ENCODE measurements around the gene ZSWIM3. TPM values are rescaled to one million over a fixed set of nuclear protein-coding genes. Genes with fewer than 3 reads are reported as not detected.

The ZSWIM3 gene
- total RNA-seq, 2 donors from 2014 or later = 4.6 to 5.2 TPM

DNA sequence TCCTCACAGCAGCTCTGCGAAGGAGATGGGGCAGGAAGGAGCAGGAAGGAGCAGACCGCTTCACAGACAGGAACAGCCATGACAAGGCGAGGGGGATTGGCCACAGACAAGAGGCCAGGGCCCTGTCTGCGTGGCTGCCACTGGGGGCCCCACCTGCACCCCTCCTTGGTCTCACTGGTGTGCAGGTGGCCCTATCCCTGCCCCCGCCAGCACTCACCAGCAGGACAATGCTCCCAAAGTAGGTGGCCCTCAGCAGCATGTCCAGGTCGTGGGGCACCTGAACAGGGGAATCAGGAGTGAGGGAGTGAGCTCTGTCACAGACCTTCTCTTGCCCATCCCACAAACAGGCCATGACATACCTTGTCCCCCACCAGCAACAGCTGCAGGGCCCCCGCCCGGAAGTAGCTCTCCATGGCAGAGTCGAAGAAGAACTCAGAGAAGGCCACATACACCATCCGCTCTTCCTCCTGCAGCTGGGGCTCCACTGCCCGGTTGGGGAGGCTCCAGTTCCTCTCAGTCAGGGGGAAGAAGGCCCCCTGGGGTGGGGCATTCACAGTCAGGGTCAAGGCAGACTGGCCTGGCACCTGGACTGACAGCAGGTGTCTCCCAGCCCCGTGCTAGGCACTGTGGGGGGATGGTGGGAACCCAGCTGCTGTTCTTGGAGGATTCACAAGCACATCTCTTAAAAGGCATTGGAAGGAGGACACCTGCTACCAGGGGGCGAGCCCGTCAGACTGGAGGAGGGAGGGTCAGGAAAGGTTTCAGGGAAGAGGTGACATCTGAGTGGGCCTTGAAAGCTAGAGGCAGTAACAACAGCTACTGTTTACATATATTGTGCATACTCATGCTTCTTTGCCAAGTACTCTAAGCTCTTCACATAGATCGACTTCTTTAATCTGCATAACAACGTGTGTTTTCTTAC lies 47.4 kb downstream of the ZSWIM3 start:
- H3K9ac ChIP-seq (ENCODE audit: low read depth in 2 of 2, low read length in 2 of 2) = no peak overlapping the region
- H3K36me3 ChIP-seq = no peaks in the 10 kb centered on the region
- H3K9me3 ChIP-seq = no peaks in the 10 kb centered on the region
- no peak for DNase-seq
- no peaks in the 10 kb centered on the region for H3K27me3 ChIP-seq
- TF ChIP-seq, protein P1, sequence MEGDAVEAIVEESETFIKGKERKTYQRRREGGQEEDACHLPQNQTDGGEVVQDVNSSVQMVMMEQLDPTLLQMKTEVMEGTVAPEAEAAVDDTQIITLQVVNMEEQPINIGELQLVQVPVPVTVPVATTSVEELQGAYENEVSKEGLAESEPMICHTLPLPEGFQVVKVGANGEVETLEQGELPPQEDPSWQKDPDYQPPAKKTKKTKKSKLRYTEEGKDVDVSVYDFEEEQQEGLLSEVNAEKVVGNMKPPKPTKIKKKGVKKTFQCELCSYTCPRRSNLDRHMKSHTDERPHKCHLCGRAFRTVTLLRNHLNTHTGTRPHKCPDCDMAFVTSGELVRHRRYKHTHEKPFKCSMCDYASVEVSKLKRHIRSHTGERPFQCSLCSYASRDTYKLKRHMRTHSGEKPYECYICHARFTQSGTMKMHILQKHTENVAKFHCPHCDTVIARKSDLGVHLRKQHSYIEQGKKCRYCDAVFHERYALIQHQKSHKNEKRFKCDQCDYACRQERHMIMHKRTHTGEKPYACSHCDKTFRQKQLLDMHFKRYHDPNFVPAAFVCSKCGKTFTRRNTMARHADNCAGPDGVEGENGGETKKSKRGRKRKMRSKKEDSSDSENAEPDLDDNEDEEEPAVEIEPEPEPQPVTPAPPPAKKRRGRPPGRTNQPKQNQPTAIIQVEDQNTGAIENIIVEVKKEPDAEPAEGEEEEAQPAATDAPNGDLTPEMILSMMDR (IDR thresholded peaks at IDR 0.05) = no peak
- no peaks in the 10 kb centered on the region for H3K4me1 ChIP-seq
- H3K4me3 ChIP-seq = no peak overlapping the region
- H3K27ac ChIP-seq = no peak overlapping the region
- intact Hi-C loops (cut with DNase I) = no loop called here

DNA sequence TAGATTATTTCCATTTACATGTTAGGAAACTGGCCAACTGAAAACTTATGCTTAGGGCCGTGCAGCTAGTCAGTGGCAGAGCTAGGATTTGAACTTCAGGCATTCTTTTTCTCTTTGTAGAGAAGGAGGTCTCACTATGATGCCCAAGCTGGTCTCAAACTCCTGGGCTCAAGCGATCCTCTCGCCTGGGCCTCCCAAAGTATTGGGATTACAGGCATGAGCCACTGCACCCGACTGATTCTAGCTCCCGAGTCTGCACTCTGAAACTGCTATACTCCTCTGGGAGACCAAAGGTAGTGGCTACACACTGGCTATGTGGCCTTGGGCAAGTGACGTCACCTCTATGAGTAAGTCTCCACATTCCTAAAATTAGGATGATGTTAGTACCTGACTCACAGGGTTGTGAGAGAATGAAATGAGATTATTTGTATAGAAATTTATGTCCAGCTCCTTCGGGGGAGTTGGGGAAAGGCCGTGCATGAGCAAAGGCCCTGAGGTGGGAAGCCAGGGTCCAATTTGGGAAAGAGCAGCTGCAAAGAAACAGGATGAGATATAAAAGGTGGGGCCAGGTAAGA lies 48.2 kb downstream of the ZSWIM3 start:
- Histone ChIP-seq H3K9me3 (no peaks in the 10 kb centered on the region), H3K27ac (no peak overlapping the region), H3K4me3 (no peak overlapping the region), H3K36me3 (no peaks in the 10 kb centered on the region), H3K9ac (ENCODE audit: low read depth in 2 of 2, low read length in 2 of 2) (no peak overlapping the region), H3K4me1 (no peaks in the 10 kb centered on the region), H3K27me3 (no peaks in the 10 kb centered on the region)
- intact Hi-C loops (cut with DNase I) = no loop called here
- TF ChIP-seq, protein P1 (IDR thresholded peaks at IDR 0.05) = no peak
- no peak for DNase-seq

GRCh38 chr20:45907219-45907948 lies 50.0 kb downstream of the ZSWIM3 start:
- Histone ChIP-seq H3K9me3 (no peaks in the 10 kb centered on the region), H3K27ac (no peak overlapping the region), H3K9ac (ENCODE audit: low read depth in 2 of 2, low read length in 2 of 2) (no peak overlapping the region), H3K4me1 (peaks cover 7% of the 10 kb centered on the region), H3K27me3 (no peaks in the 10 kb centered on the region), H3K36me3 (no peaks in the 10 kb centered on the region), H3K4me3 (no peak overlapping the region)
- TF ChIP-seq, protein P1 (IDR thresholded peaks at IDR 0.05) = no peak
- no peak for DNase-seq
- intact Hi-C loops (cut with DNase I) = no loop called here

- no peaks in the 10 kb centered on the region for H3K36me3 ChIP-seq
- intact Hi-C loops (cut with DNase I) = no loop called here
- no peaks in the 10 kb centered on the region for H3K27me3 ChIP-seq
- TF ChIP-seq, protein P1 (IDR thresholded peaks at IDR 0.05) = no peak
- no peak overlapping the region for H3K27ac ChIP-seq
- H3K4me3 ChIP-seq = no peak overlapping the region
- H3K9me3 ChIP-seq = no peaks in the 10 kb centered on the region
- H3K9ac ChIP-seq (ENCODE audit: low read depth in 2 of 2, low read length in 2 of 2) = no peak overlapping the region
- H3K4me1 ChIP-seq = peaks cover 7% of the 10 kb centered on the region
- no peak for DNase-seq
These were observed 50.7 kb downstream of the ZSWIM3 start for GRCh38 chr20:45908084-45908483.

DNA sequence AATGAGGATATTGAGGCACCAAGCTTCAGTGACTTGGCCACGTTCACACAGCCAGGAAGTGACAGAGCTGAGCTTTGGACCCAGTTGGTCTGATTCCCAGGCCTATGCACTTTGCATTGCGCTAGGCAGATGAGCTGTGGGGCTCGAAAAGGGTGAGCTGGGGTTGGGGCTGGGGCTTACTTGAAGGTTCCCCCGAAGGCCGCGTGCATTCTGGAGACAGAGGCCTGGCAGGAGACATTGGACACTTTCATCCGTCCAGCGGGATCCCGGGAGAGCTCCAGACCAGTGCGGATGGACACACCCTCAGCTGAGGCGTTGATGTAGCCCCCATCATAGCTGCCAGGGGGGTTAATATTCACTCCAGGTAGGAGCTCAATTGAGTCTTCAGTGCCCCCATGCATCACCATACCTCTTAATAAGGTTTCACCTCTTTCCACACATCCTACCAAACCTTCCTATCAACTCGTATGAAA lies 52.0 kb downstream of the ZSWIM3 start:
- H3K4me1 ChIP-seq = peaks cover 7% of the 10 kb centered on the region
- no peaks in the 10 kb centered on the region for H3K27me3 ChIP-seq
- no peak overlapping the region for H3K9ac ChIP-seq (ENCODE audit: low read depth in 2 of 2, low read length in 2 of 2)
- H3K9me3 ChIP-seq = no peaks in the 10 kb centered on the region
- intact Hi-C loops (cut with DNase I) = no loop called here
- DNase-seq = no peak
- TF ChIP-seq, protein P1 (IDR thresholded peaks at IDR 0.05) = no peak
- no peak overlapping the region for H3K27ac ChIP-seq
- no peak overlapping the region for H3K4me3 ChIP-seq
- no peaks in the 10 kb centered on the region for H3K36me3 ChIP-seq

All from colonic mucosa (tissue), 4 donors.